HEK293T (cell line): ENCODE data around the gene ALG12.

Source experiments
- CTCF ChIA-PET: fragments of 350-600 bp; formaldehyde crosslinking; extraction: SDS; loops from one replicate; lab custom pipeline; 2021; ENCODE audit warnings: antibody characterized with exemption, inconsistent platforms; lab: Yijun Ruan, JAX
- POLR2A ChIA-PET: fragments of 350-600 bp; formaldehyde crosslinking; extraction: SDS; loops from one replicate; lab custom pipeline; 2020; ENCODE audit warnings: antibody characterized with exemption, inconsistent platforms; lab: Yijun Ruan, JAX
- DNase-seq: peaks from one replicate; pipeline ENCODE4 v3.0.0; 2012; ENCODE audit warnings: mixed read lengths; ENCODE audit errors: extremely low spot score
- ARNT ChIP-seq: fragments of 450-650 bp; IDR thresholded peaks from 2 replicates; pipeline ENCODE4 v1.6.1; 2017; ENCODE audit warnings: mild to moderate bottlenecking
- BHLHE40 ChIP-seq: fragments of 450-650 bp; IDR thresholded peaks from 2 replicates; pipeline ENCODE4 v1.6.1; 2016; ENCODE audit warnings: mild to moderate bottlenecking, moderate library complexity, borderline replicate concordance
- CTBP1 ChIP-seq: fragments of 450-650 bp; IDR thresholded peaks from 2 replicates; pipeline ENCODE4 v1.6.1; 2016; ENCODE audit warnings: borderline replicate concordance
- ELF4 ChIP-seq: fragments of 450-650 bp; IDR thresholded peaks from 2 replicates; pipeline ENCODE4 v1.6.1; 2017; ENCODE audit warnings: antibody characterized with exemption
- FOXA1 ChIP-seq: fragments of 450-650 bp; IDR thresholded peaks from 2 replicates; pipeline ENCODE4 v1.6.1; 2016; ENCODE audit warnings: mild to moderate bottlenecking
- FOXK2 ChIP-seq: fragments of 450-650 bp; IDR thresholded peaks from 2 replicates; pipeline ENCODE4 v1.6.1; 2016; ENCODE audit warnings: mild to moderate bottlenecking
- FOXM1 ChIP-seq: fragments of 450-650 bp; IDR thresholded peaks from 2 replicates; pipeline ENCODE4 v1.6.1; 2017; ENCODE audit warnings: mild to moderate bottlenecking, borderline replicate concordance
- HDGF ChIP-seq: fragments of 450-650 bp; IDR thresholded peaks from 2 replicates; pipeline ENCODE4 v1.6.1; 2017; ENCODE audit warnings: antibody characterized with exemption, borderline replicate concordance
- L3MBTL2 ChIP-seq: fragments of 450-650 bp; conservative IDR thresholded peaks from 2 replicates; pipeline ENCODE4 v1.6.1; 2016; ENCODE audit warnings: mild to moderate bottlenecking
- LEF1 ChIP-seq: fragments of 450-650 bp; IDR thresholded peaks from 2 replicates; pipeline ENCODE4 v1.6.1; 2017; ENCODE audit warnings: mild to moderate bottlenecking, borderline replicate concordance
- NFRKB ChIP-seq: fragments of 450-650 bp; IDR thresholded peaks from 2 replicates; pipeline ENCODE4 v1.6.1; 2016; ENCODE audit warnings: mild to moderate bottlenecking, moderate library complexity
- SP1 ChIP-seq: fragments of 450-650 bp; IDR thresholded peaks from 2 replicates; pipeline ENCODE4 v1.6.1; 2017
- SUZ12 ChIP-seq: fragments of 450-650 bp; IDR thresholded peaks from 2 replicates; pipeline ENCODE4 v1.6.1; 2016; ENCODE audit warnings: mild to moderate bottlenecking
- TARDBP ChIP-seq: fragments of 450-650 bp; IDR thresholded peaks from 2 replicates; pipeline ENCODE4 v1.6.1; 2016
- ZNF384 ChIP-seq: fragments of 450-650 bp; IDR thresholded peaks from 2 replicates; pipeline ENCODE4 v1.6.1; 2016
- TF ChIP-seq, protein P1 (sequence below): fragments of 450-650 bp; IDR thresholded peaks from 2 replicates; pipeline ENCODE4 v1.6.1; 2016

Gene ALG12

DNA sequence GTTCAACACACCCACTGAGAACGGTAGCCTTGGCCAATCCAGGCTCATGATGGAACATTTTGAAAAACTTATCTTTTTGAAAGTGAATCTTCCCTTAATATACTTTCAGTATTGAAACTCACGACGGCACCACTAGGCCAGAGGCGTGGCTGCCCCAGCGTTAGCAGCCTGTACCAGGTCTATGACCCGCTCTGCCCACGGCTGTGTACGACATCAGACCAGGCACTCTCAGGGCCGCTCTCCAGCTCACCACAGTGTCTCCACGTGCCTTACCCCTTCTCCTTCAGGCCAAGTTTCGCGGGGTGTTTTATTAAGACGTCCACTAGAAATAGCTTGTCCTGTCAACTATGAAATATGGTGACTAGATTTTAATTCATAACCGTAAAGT lies 31.2 kb downstream of the ALG12 start:
- ChIA-PET POLR2A (no interaction called here), CTCF (no interaction called here)
- no peak for DNase-seq
- TF ChIP-seq FOXM1 (no peak), CTBP1 (no peak), ZNF384 (no peak), NFRKB (no peak), ARNT (no peak), HDGF (no peak), FOXA1 (no peak), FOXK2 (no peak), ELF4 (no peak), L3MBTL2 (no peak)

DNA sequence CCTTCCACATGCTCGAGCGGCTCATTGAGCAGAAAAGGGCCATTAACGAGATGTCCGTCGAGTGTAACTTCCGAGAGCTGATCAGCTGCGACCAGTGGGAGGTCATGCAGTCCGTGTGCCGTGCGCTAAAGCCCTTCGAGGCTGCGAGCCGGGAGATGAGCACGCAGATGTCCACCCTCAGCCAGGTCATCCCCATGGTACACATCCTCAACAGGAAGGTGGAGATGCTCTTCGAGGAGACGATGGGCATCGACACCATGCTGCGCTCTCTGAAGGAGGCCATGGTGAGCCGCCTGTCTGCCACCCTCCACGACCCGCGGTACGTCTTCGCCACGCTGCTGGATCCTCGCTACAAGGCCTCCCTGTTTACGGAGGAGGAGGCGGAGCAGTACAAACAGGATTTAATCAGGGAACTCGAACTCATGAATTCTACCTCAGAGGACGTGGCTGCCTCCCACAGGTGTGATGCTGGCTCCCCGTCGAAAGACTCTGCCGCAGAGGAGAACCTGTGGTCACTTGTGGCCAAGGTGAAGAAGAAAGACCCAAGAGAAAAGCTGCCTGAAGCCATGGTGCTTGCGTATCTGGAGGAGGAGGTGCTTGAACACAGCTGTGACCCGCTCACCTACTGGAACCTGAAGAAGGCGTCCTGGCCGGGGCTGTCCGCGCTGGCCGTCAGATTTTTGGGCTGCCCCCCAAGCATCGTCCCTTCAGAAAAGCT lies 31.7 kb downstream of the ALG12 start:
- TF ChIP-seq ZNF384 (no peak), SP1 (no peak), NFRKB (no peak), FOXK2 (no peak), CTBP1 (no peak), HDGF (no peak), TARDBP (no peak), SUZ12 (no peak), ELF4 (no peak), FOXM1 (no peak), LEF1 (no peak), L3MBTL2 (no peak), FOXA1 (no peak), BHLHE40 (no peak), ARNT (no peak)
- TF ChIP-seq, protein P1, sequence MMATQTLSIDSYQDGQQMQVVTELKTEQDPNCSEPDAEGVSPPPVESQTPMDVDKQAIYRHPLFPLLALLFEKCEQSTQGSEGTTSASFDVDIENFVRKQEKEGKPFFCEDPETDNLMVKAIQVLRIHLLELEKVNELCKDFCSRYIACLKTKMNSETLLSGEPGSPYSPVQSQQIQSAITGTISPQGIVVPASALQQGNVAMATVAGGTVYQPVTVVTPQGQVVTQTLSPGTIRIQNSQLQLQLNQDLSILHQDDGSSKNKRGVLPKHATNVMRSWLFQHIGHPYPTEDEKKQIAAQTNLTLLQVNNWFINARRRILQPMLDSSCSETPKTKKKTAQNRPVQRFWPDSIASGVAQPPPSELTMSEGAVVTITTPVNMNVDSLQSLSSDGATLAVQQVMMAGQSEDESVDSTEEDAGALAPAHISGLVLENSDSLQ, result no peak
- ChIA-PET CTCF (no interaction called here), POLR2A (no interaction called here)
- no peak for DNase-seq

DNA sequence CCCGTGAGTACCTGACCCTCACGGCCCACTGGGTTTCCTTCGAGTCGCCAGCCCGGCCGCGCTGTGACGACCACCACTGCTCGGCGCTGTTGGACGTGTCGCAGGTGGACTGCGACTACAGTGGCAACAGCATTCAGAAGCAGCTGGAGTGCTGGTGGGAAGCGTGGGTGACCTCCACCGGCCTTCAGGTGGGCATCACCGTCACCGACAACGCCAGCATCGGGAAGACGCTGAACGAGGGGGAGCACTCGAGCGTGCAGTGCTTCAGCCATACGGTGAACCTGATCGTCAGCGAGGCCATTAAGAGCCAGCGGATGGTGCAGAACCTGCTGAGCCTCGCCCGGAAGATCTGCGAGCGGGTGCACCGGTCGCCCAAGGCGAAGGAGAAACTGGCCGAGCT lies 32.4 kb downstream of the ALG12 start:
- CTCF ChIA-PET, result no interaction called here
- no peak for DNase-seq
- no peak for TF ChIP-seq CTBP1
- TF ChIP-seq FOXK2, result no peak
- no peak for TF ChIP-seq SP1
- no peak for TF ChIP-seq ARNT
- TF ChIP-seq LEF1, result no peak
- no peak for TF ChIP-seq NFRKB
- TF ChIP-seq L3MBTL2, result no peak
- no peak for TF ChIP-seq ELF4
- no peak for TF ChIP-seq SUZ12
- no peak for TF ChIP-seq ZNF384
- POLR2A ChIA-PET, result no interaction called here

DNA sequence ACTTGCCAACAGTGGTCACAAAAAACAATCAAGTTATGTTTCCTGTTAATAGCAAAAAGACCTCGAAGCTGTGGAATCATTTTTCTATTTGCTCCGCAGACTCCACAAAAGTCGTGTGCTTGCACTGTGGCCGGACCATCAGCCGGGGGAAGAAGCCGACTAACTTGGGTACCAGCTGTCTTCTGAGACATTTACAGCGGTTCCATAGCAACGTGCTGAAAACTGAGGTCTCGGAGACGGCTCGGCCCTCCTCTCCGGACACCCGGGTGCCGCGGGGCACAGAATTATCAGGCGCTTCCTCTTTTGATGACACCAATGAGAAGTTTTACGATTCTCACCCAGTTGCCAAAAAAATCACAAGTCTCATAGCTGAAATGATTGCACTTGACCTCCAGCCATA lies 33.0 kb downstream of the ALG12 start:
- CTCF ChIA-PET, result no interaction called here
- POLR2A ChIA-PET, result no interaction called here
- TF ChIP-seq ELF4 (no peak), BHLHE40 (no peak), TARDBP (no peak), SP1 (no peak), FOXM1 (no peak), SUZ12 (no peak), HDGF (no peak), L3MBTL2 (no peak), FOXA1 (no peak), CTBP1 (no peak), LEF1 (no peak), NFRKB (no peak), ZNF384 (no peak), ARNT (no peak), FOXK2 (no peak)
- TF ChIP-seq, protein P1, result no peak
- DNase-seq, result no peak

DNA sequence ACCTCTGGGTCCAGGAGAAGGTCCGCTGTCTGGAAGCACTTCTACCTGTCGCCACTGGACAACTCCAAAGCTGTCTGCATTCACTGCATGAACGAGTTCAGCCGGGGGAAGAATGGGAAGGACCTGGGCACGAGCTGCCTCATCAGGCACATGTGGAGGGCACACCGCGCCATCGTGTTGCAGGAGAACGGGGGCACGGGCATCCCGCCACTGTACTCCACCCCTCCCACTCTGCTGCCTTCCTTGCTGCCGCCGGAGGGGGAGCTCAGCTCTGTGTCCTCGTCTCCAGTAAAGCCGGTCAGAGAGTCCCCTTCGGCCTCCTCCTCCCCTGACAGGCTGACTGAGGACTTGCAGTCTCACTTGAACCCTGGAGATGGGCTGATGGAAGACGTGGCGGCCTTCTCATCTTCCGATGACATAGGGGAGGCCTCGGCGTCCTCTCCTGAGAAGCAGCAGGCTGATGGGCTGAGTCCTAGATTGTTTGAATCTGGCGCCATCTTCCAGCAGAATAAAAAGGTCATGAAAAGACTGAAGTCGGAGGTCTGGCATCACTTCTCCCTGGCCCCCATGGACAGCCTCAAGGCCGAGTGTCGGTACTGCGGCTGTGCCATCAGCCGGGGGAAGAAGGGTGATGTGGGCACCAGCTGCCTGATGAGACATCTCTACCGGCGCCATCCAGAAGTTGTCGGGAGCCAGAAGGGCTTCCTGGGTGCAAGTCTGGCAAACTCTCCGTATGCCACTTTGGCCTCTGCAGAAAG lies 33.6 kb downstream of the ALG12 start:
- TF ChIP-seq SP1 (no peak), ARNT (no peak), TARDBP (no peak), L3MBTL2 (no peak), FOXM1 (no peak)
- no peak for DNase-seq
- POLR2A ChIA-PET, result no interaction called here
- CTCF ChIA-PET, result no interaction called here

DNA sequence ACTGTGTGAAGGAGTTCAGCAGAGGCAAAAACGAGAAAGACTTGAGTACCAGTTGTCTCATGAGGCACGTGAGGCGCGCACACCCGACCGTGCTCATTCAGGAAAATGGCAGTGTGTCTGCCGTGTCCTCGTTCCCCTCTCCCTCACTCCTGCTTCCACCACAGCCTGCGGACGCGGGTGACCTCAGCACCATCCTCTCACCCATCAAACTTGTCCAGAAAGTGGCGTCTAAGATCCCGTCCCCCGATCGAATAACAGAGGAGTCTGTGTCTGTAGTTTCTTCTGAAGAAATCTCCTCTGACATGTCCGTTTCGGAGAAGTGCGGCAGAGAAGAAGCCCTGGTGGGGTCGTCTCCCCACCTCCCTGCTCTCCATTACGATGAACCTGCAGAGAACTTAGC lies 34.2 kb downstream of the ALG12 start:
- POLR2A ChIA-PET, result no interaction called here
- TF ChIP-seq ARNT, result no peak
- TF ChIP-seq FOXK2, result no peak
- TF ChIP-seq SP1, result no peak
- no peak for TF ChIP-seq NFRKB
- TF ChIP-seq ELF4, result no peak
- TF ChIP-seq L3MBTL2, result no peak
- no peak for TF ChIP-seq BHLHE40
- no peak for TF ChIP-seq FOXM1
- no peak for TF ChIP-seq ZNF384
- TF ChIP-seq, protein P1, result no peak
- no peak for TF ChIP-seq LEF1
- TF ChIP-seq SUZ12, result no peak
- no peak for TF ChIP-seq HDGF
- no peak for TF ChIP-seq CTBP1
- TF ChIP-seq FOXA1, result no peak
- no peak for TF ChIP-seq TARDBP
- CTCF ChIA-PET, result no interaction called here
- no peak for DNase-seq
